HG03571 (cell line): Measurements from ENCODE around the gene C1orf56.

ENCODE experiments used
- ATAC-seq: cut with Tn5 transposase; IDR thresholded peaks from one replicate; pipeline ENCODE4 v1.9.1; 2021; ENCODE audit not compliant: unreplicated experiment

C1orf56 gene

GRCh38 chr1:151047591-151047924 is at the start of gene C1orf56:
Gene C1orf56, plus strand, starts transcription at chr1:151047751. Its CDS starts 97 bp downstream, at chr1:151047848.
- peak; percentile 32 for ATAC-seq

- ATAC-seq: no peak
These were observed 49.6 kb upstream of the C1orf56 start for GRCh38 chr1:150997949-150998348.

GRCh38 chr1:150999051-150999674 is 48.4 kb upstream of the C1orf56 start:
- no peak for ATAC-seq

- no peak for ATAC-seq
These were observed 47.6 kb upstream of the C1orf56 start for GRCh38 chr1:150999926-151000325.

- ATAC-seq: no peak
These were observed 47.1 kb upstream of the C1orf56 start for GRCh38 chr1:151000408-151000807.

GRCh38 chr1:151001602-151002001 is 45.9 kb upstream of the C1orf56 start:
- ATAC-seq: no peak

GRCh38 chr1:151002051-151002450 is 45.5 kb upstream of the C1orf56 start:
- no peak for ATAC-seq

DNA sequence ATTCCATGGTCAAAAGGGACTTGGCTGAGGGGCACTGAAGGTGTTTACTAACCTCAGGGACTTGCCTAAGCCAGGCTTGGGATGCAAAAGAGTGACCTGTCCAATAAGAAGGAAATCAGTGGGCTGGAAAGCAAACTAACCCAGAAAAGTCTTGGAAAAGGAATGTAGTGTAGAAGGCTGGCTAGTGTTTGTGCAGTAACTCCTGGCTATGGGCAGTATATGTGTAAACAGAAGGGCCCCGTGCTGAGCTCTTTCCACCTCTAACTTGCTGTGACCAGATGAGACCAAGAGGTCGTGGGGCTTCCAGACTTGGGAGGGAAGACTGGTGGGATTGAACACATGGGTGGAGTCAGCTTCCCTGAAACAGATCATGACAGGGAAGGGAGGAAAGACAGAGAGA is 44.9 kb upstream of the C1orf56 start:
- no peak for ATAC-seq

DNA sequence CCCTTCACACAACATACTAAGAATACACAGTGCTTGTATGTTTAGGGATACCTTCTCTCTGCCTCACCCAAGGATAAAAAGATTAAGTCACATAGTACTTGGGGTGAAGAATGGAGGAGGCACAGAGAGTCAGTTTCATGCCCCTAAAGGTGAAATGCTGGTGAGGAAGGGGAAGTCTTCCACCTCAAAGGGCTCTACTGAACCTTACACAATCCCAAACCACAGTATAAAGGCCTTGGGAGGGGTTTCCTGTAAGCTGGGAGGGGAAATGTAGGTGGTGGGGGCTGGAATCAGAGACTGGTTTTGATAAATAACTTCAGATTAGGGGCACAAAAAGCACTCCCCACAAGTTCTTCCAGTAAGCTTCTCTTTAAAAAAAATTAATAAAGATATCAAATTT is 44.4 kb upstream of the C1orf56 start:
- ATAC-seq: no peak

DNA sequence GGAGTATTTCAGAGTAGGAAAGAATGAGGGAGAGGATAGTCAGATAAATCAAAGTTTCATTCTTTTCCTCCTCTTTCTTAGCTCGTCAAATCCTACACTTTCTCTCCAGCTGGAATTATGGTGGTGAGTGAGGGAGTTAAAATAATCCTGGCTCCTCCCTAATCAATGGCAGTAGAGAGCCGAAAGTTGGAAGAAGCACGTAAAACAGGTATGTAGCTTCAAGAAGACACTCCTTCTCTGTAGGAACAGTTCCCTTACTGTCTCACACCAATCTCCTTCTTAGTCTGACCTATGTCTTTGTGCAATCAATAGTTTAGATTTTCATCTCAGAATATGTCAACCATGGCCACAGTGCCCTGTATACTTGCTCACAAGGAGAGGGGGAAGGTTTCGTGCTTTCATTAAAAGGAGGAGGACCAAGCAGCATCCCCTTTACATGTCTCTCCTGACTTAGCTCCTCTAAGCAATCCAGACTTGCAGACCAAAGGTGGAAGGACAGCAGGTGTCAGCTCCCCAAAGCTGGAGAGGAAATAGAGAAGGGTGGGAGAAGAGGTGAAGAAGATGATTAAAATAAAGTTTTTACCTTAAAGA is 41.7 kb upstream of the C1orf56 start:
- ATAC-seq: no peak

DNA sequence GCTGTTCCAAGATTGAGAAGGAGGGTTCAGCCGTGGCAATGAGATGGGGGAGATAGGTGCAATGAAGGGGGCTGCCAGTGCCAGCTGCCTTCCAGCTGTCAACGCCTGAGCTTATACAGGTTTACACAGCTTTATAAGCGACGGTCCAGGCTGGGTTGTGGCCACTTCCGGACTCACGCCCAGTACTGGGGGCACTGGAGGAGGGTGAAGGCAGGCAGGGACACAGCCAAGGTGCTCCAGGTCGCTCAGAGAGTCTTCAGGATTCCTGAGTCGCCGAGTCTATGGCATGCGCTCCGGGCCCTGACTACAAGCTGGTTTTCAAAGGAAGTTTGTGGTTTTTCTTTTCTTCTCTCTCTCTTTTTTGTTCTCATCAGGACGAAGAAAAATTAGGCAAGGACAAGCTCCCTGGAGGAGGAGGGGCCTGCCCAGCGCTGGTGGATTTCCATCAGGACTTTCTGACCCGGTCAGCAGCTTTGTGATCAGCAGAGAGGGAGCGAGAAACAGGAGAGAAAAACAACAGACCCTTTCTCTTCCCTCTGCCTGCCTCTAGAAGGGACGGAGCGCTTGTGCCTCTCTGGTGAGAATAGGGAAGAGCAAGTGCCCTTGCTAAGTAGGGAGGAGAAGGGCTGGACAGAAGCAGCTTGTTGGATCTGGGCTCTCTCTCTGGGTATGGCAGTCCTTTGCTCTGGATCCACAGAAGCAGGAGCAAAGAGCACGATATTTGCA is 41.1 kb upstream of the C1orf56 start, which contains the start of gene MINDY1:
Gene MINDY1, minus strand, starts transcription at position 576 of the 726 bp plus-strand sequence. CDS start 4,285 bp downstream, outside the sequence.
- no peak for ATAC-seq

DNA sequence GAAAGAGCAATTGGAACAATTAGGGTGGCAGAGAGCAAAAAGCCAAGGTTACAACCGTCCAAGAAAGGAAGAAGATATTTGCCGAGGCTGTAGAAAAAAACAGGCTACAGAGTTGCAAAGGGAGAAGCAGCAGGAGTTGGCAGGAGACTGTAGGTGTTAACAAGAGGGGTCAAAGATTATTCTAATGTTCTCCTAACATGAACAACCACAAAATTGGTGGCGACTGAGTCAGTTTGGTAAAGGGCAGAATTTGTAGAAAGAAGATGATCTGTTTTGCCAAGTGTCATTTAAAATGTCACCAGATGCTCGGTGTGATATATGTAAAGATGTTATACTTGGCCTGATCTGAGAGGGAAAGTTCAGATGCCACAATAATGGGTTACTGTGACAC is 39.7 kb upstream of the C1orf56 start:
- ATAC-seq: no peak

- peak; percentile 71 for ATAC-seq
These were observed 39.0 kb upstream of the C1orf56 start, which contains the start of gene PRUNE1 for GRCh38 chr1:151008244-151009205. Gene PRUNE1, plus strand, starts transcription at chr1:151008449. Its CDS starts 184 bp downstream, at chr1:151008633.

GRCh38 chr1:151009206-151009587 is 38.4 kb upstream of the C1orf56 start:
- no peak for ATAC-seq

DNA sequence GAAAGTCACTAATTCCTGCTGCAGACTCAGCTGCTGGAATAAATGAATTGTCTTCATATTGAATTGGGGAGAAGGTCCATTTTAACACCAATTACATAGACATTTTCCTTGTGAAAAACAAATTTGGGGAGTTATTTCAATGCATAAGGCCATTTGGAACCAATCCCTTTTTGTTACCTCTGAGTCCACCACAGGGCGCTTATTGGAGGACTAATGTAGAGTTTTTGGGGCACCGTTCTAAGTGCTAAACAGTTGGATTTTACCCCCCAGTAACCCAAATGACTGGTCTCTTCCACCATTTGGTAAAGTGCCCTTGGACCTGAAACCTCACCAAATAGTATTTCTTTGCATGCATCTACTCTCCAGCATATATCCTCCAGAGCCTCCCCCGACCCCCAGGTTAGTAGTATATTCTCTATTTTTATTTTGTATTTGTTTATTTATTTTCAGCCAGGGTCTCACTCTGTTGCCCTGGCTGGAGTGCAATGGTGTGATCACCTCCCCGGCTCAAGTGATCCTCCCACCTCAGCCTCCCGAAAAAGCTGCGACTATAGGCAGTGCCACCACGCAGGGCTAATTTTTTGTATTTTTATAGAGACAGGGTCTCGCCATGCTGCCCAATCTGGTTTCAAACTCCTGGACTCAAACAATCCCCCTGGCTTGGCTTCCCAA is 37.7 kb upstream of the C1orf56 start:
- ATAC-seq: no peak

DNA sequence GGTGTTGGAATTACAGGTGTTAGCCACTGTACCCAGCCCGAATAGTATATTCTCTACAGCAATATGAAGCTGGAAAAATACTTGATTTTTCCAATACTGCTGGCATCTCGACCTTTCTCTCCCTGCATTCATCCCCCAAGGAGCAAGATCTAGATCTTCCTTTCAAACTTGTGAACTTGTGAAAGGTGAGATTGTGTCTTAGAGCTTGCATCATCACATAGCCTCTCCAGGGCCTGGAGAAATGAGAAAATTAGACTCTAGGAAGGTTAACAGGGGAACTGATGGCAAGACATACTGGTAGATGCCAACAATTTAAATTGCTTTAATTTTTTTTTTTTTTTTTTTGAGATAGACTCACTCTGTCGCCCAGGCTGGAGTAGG is 37.2 kb upstream of the C1orf56 start:
- ATAC-seq: no peak

DNA sequence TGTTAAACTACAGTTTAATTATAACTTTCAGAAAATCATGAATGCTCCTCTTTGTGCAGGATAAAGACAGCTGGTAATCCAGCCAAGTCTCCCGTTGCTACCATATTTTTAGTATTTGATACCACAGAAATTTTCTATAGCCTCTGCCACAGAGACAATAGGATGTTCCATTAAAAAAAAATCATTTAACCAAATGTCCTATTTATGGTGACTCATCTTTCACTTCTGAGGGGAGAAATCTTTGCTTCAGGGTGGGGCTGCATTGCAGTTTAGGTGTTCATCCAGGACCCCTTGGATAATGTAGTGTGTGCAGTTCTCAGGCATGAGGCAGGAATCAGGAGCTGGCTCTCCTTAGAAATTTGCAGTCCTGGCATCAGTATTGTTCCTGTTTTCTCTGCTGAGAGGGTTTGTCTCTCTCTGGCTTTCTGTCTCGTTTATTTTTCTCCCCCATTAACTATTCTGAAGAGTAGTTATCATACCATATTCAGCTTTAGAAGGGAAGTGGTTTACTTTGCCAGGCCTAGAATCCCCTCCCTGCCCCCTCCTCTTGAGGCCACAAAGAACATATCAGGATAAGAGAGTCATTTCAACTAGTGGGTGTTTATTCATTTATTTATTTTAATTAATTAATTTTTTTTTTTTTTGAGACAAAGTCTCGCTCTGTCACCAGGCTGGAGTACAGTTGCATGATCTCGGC is 36.2 kb upstream of the C1orf56 start:
- ATAC-seq: no peak

DNA sequence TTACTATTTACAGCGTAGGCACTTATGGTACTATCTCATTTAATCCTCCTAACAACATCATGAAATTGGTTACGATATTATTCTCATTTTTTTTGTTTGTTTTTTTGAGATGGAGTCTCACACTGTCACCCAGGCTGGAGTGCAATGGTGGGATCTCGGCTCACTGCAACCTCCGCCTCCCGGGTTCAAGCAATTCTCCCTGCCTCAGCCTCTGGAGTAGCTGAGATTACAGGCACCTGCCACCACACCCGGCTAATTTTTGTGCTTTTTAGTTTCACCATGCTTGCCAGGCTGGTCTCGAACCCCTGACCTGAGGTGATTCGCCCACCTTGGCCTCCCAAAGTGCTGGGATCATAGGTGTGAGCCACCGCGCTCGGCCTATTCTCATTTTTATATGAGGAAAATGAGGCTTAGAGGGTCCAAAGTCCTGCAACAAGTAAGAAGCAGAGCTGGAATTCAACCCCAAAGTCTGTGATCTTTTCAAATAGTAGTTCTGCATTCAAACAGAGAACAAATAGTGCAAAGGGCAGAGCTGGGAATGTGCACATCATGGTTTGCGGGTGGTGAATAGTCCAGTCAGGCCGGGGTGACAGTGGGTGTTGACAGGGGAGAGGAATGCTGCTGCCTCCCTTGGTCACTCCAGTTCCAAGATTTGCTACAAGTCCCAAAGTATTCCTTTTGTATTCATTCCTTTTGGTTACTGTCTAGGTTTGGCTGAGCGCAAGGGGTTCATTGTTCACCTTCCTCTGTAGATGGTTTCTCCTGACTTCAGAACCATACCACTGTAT is 34.7 kb upstream of the C1orf56 start:
- no peak for ATAC-seq

- ATAC-seq: no peak
These were observed 34.0 kb upstream of the C1orf56 start for GRCh38 chr1:151013518-151013917.
